DND-41 (cell line): Measurements from ENCODE around the gene TGFB1.

Experiments
- CTCF ChIP-seq: IDR thresholded peaks from 2 replicates; pipeline ENCODE4 v1.5.1; 2012; ENCODE audit warnings: borderline replicate concordance, low read length, moderate library complexity, mild to moderate bottlenecking; ENCODE audit not compliant: poor library complexity, severe bottlenecking; ENCODE audit errors: extremely low read depth
- EZH2 ChIP-seq: IDR thresholded peaks from 3 replicates; pipeline ENCODE4 v1.6.1; 2012; ENCODE audit warnings: borderline replicate concordance, low read depth, mild to moderate bottlenecking, moderate library complexity, low read length, inconsistent platforms; ENCODE audit not compliant: severe bottlenecking

DNA sequence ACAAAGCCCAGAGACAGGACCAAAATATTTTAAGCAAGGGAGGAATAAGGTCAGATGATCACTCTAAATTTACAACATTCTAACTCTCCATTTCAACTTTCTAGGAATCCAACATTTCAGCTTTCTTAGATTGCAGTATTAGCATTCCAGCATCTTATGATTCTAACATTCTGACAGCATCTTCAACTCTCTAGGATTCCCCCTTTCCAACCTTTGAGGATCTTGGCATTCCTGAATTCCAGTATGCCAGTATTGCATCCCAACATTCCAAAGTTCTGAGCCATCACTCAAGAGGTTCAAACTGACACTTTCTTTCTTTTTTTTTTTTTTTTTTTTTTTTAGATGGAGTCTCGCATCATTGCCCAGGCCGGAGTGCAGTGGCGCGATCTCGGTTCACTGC is 13.8 kb downstream of the TGFB1 start:
- TF ChIP-seq CTCF (no peak), EZH2 (no peak)
